Measurements from ENCODE around the gene TBX1. TPM values are rescaled to one million over a fixed set of nuclear protein-coding genes. Genes with fewer than 3 reads are reported as not detected.

Gene TBX1
- total RNA-seq, 1 experiment from 2014 or later: not detected

DNA sequence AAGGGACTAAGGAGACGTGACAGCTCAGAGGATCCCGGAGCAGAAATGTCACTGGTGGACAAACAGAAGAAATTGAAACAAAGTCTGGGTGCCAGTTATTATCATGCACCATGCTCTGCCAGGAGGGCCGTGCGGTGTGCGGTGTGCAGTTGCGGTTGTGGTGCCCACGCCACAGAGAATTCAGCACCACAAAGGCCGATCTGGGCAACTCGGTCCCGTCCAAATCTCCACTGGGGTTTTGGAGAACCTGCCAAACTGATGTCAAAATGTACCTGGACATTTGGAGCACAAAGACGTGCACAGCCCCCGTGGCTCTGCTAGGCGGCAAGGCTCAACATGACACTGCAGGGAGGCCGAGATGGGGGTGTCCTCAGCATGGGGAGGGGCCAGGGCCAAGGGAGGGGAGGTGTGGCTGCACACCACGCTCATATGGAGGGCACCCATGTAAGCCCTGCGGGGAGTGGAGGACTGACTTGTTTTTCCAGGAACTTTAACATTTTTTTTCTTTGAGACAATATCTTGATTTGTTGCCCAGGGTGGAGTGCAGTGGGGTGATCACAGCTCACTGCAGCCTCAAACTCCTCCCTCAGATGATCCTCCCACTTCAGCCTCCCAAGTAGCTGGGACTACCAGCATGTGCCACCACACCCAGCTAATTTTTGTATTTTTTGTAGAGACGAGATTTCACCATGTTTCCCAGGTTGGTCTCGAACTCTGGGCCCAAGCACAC, 54.7 kb downstream of the TBX1 start:
- H3K4me1 Mint-ChIP-seq (ENCODE audit: low read depth, unreplicated experiment): no peaks in the 10 kb centered on the region
- no peak for DNase-seq
- H3K9me3 Mint-ChIP-seq (ENCODE audit: low read depth, unreplicated experiment): no peaks in the 10 kb centered on the region
- H3K36me3 Mint-ChIP-seq (ENCODE audit: insufficient read depth, unreplicated experiment): no peaks in the 10 kb centered on the region
- CTCF ChIA-PET: no interaction called here
- intact Hi-C loops (cut with micrococcal nuclease; ENCODE audit: unreplicated experiment): no loop called here
- H3K27me3 Mint-ChIP-seq (ENCODE audit: unreplicated experiment): no peaks in the 10 kb centered on the region
- no peak overlapping the region for H3K4me3 Mint-ChIP-seq (ENCODE audit: low read depth, unreplicated experiment)
- TF ChIP-seq, protein P1, sequence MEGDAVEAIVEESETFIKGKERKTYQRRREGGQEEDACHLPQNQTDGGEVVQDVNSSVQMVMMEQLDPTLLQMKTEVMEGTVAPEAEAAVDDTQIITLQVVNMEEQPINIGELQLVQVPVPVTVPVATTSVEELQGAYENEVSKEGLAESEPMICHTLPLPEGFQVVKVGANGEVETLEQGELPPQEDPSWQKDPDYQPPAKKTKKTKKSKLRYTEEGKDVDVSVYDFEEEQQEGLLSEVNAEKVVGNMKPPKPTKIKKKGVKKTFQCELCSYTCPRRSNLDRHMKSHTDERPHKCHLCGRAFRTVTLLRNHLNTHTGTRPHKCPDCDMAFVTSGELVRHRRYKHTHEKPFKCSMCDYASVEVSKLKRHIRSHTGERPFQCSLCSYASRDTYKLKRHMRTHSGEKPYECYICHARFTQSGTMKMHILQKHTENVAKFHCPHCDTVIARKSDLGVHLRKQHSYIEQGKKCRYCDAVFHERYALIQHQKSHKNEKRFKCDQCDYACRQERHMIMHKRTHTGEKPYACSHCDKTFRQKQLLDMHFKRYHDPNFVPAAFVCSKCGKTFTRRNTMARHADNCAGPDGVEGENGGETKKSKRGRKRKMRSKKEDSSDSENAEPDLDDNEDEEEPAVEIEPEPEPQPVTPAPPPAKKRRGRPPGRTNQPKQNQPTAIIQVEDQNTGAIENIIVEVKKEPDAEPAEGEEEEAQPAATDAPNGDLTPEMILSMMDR (IDR thresholded peaks at IDR 0.05; ENCODE audit: unreplicated experiment): no peak
- no TSS peak for BruUV-seq (replicated peaks)
- H3K27ac Mint-ChIP-seq (ENCODE audit: unreplicated experiment): no peak overlapping the region

DNA sequence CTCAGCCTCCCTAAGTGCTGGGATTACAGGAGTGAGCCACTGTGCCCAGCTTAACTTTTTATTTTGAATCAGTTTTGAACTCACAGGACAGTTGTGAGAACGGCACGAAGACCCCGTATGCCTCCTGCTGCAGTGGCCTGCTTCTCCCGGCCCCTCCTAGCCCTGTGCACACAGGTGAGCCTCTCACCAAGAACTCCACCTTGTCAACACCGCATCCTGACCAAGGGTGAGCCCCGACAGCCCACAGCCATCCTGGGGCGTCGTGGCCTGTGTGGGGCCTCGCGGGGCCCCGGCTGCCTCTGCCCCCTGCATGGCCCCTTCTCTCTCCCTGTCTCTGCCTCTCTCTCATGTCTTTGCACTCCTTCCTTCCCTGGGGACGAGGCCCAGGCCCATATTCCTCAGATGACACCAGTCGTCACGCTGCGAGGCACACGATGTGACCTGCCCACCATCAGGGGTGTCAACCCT, 55.3 kb downstream of the TBX1 start:
- H3K4me1 Mint-ChIP-seq (ENCODE audit: low read depth, unreplicated experiment): no peaks in the 10 kb centered on the region
- CTCF ChIA-PET: no interaction called here
- H3K4me3 Mint-ChIP-seq (ENCODE audit: low read depth, unreplicated experiment): no peak overlapping the region
- DNase-seq: no peak
- no peaks in the 10 kb centered on the region for H3K27me3 Mint-ChIP-seq (ENCODE audit: unreplicated experiment)
- TF ChIP-seq, protein P1 (IDR thresholded peaks at IDR 0.05; ENCODE audit: unreplicated experiment): no peak
- H3K36me3 Mint-ChIP-seq (ENCODE audit: insufficient read depth, unreplicated experiment): no peaks in the 10 kb centered on the region
- no peak overlapping the region for H3K27ac Mint-ChIP-seq (ENCODE audit: unreplicated experiment)
- H3K9me3 Mint-ChIP-seq (ENCODE audit: low read depth, unreplicated experiment): no peaks in the 10 kb centered on the region
- no TSS peak for BruUV-seq (replicated peaks)
- intact Hi-C loops (cut with micrococcal nuclease; ENCODE audit: unreplicated experiment): no loop called here

DNA sequence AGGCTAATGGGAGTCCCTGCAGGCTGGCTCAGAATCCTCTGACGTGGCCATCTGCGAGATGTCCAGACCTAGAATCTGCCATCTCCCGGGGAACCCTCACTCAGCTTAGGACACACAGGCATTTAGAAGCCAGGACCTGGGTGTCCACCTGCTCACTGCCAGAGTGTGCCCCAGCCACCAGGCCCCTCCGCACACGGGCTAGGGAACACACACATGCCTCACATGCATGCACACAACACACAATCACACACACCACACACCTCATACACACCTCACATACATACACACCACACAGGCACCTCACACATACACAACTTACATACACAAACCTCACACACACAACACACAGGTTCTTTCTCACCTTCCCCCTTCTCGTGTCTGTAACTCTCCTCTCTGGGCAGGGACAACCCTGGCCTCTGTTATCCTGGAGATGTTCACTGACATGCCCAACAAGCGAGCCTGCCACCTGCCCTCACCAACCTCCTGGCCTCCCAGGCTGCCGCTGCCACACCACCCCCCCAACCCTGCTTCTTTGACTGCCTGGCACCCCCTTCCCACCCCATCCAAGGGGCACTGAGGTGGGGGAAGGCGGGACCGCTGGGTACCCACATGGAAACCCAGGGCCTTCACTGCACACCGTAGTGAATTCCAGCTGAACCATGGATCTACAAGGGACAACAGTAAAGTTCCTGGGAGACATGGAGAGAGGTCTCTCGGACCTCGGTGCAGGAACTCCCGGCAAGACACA, 56.0 kb downstream of the TBX1 start:
- CTCF ChIA-PET: no interaction called here
- TF ChIP-seq, protein P1 (IDR thresholded peaks at IDR 0.05; ENCODE audit: unreplicated experiment): no peak

More for the DNA sequence above, 56.0 kb downstream of the TBX1 start:
- H3K9me3 Mint-ChIP-seq (ENCODE audit: low read depth, unreplicated experiment): no peaks in the 10 kb centered on the region
- H3K36me3 Mint-ChIP-seq (ENCODE audit: insufficient read depth, unreplicated experiment): no peaks in the 10 kb centered on the region
- no peaks in the 10 kb centered on the region for H3K4me1 Mint-ChIP-seq (ENCODE audit: low read depth, unreplicated experiment)
- BruUV-seq (replicated peaks): no TSS peak
- no peak overlapping the region for H3K27ac Mint-ChIP-seq (ENCODE audit: unreplicated experiment)
- H3K4me3 Mint-ChIP-seq (ENCODE audit: low read depth, unreplicated experiment): no peak overlapping the region
- intact Hi-C loops (cut with micrococcal nuclease; ENCODE audit: unreplicated experiment): no loop called here
- DNase-seq: no peak
- H3K27me3 Mint-ChIP-seq (ENCODE audit: unreplicated experiment): no peaks in the 10 kb centered on the region

Other genes starting within 250 kb of the TBX1 start
- not detected in 2 replicates for gene CLDN5, start 236.4 kb upstream of the TBX1 start, total RNA-seq (2022)
- 2.3 and 3.3 TPM in 2 replicates for gene SEPTIN5, start 46.3 kb upstream of the TBX1 start, total RNA-seq (2022)
- gene GP1BB, start 37.2 kb upstream of the TBX1 start, total RNA-seq (2022): not detected in 2 replicates
- gene GNB1L, start 94.1 kb downstream of the TBX1 start, total RNA-seq (2022): 9.1 and 13.0 TPM in 2 replicates
- 26.2 and 28.7 TPM in 2 replicates for gene RTL10, start 94.1 kb downstream of the TBX1 start, total RNA-seq (2022)
- 165 and 170 TPM in 2 replicates for gene COMT, start 181.0 kb downstream of the TBX1 start, total RNA-seq (2022)
- gene TXNRD2, start 181.0 kb downstream of the TBX1 start, total RNA-seq (2022): 33.7 and 36.3 TPM in 2 replicates

Measured in Calu3 (cell line).